Activated CD4-positive, CD25-positive, alpha-beta regulatory T cell treated with anti-CD3 and anti-CD28 coated beads, Interleukin-2, amount 50 U/mL, for 24 hours (primary cell): ENCODE data around the gene AVPR2.
A peak's percentile ranks its signal among the peaks of the same experiment; 100 is the strongest.

Experiments
- ATAC-seq, 2 donors: fragments of 150-1000 bp; cut with Tn5 transposase; one replicate each; pipeline ENCODE4 v1.10.0; 2021; ENCODE audit warnings: mild to moderate bottlenecking in 1 of 2, moderate library complexity in 1 of 2

AVPR2 gene

GRCh38 chrX:153903991-153904957 lies at the start of gene AVPR2:
AVPR2 (plus strand) TSS chrX:153904673; CDS start chrX:153905146, 473 bp downstream.
- ATAC-seq: peak; percentile 7 to 15

DNA sequence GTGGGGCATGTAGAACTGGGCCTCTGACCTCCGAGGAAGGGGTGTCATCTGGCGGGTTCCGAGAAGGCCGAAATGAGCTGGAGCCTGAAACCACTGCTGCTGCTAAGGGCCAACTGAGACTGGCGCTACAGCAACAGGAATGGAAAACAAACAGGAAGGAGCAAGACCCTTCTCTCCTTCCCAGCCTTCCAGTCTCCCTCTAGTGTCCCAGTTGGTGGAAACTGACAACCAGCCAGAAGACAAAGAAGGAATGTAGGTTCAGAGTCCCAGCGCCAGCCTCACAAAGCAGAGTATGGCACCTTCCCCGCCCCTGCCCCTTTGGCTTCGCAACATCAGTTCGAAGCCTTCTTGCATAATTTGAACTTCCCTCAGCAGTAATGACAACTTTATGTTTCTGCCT lies 49.8 kb upstream of the AVPR2 start:
- ATAC-seq: no peak

DNA sequence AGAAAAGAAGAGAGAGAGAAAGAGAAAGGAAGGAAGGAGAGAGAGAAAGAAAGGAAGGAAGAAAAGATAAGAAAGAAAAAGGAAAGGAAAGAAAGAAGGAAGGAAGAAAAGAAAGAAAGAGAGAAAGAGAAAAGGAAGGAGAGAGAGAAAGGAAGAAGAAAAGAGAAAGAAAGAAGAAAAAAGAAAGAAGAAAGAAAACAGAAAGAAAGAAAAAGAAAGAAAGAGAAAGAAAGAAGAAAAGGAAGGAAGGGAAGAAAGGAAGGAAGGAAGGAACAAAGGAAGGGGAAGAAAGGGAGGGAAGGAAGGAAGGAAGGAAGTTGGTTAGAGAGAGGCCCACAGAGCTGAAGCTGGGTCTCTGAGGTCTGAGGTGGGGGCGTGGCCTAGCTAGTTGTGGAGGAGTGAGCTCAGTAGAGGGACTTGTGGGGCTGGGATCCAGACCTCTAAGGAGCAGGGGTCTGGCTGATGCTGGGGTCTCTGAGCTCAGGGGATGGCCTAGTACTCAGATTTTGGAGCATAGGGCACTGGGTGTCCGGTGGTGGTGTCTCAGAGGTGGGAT lies 47.0 kb upstream of the AVPR2 start:
- no peak for ATAC-seq

GRCh38 chrX:153861151-153861550 lies 43.3 kb upstream of the AVPR2 start:
- ATAC-seq: no peak

- ATAC-seq: no peak
Measured at GRCh38 chrX:153861733-153862310, 42.7 kb upstream of the AVPR2 start.

DNA sequence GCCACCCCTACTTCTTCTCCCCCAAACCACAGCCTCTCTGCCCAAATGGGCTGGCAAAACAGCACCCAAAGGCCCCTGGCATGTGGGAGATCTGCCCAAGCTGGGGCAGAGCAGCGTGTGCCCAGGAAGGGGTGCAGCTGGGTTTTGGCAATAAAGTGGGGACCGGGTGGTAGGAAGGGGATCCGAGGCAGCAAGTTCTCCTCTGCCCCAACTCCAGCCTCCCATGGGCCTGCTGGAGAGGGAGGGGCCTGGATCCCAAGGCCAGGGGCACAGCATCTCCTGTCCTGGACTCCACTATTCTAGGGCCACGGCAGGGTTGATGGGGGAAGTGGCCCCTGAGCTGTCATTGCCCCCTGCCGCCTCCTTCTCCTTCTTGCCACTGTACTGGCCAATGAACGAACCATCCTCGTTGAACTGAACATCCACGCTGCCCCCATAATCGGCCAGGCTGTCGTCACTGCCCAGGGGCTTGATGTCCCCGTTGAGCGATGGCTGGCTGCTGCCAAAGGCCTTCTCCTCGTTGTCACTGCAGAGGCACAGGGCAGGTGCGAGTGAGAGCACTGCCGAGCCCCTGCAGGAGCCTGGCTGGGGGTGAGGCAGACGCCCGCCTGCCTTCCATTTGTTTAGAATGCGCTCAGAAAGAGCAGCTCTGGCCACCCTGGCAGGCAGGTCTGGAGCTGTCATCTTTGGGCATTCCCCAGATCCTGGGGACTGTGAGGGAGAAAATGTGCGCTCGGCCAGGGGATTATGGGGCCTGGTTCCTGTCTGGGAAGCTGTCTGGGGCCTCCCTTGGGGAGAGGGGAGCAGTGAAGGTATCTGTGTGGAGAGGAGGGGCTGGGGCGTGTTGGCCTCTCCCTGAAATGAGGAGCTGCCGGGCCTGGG lies 41.9 kb upstream of the AVPR2 start:
- no peak for ATAC-seq

DNA sequence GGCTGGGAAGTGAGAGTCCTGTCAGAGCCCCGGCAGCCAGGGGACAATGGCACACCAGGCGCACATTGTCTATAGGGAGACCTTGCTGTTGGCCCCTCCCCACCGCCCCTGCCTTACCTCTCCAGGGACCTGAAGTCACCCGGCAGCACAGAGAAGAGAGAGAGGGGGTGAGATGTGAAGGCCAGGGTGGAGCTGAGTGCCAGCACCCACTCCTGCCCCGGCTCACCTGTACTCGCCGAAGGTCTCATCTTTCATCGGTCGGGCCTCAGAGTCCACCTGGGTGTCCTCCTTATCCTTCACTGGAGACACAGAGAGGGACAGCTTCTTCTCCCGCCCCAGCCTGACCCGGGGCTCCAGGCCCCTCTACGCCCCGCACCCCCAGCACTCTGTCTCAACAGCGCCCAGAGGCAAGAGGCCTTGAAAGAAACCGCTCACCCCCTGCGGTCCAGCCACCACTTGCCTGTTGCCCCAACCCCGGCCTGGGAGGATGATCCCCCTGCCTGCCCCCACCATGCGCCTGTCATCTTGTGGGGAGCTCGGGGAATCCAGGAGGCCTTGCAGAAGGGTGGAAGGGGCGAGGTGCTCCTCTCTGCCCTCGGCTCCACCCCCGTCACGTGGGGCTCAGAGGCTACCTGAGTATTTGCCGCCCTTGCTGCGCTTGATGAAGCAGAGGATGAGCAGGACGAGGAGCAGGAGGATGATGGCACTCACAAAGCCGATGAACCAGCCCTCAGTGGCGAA lies 41.1 kb upstream of the AVPR2 start:
- no peak for ATAC-seq

DNA sequence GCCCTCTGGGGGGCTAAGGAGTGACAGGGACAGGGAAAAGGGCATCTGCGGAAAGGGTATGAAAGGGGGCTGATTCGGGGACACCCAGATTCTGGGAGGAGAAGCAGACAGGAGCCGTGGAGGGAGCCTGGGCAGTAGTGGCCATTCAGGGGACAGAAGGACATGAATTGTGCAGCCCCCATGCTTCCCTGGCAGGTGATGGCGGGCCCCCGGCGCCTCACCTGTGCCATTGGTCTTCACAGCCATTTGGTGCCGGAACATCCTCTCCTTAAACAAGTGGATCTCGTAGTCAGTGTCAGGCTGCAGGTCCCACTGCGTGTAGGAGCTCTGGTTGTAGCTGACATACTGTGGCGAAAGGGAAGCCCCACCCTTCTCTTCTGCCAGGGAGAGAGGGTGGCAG lies 40.4 kb upstream of the AVPR2 start:
- ATAC-seq: no peak

- ATAC-seq: no peak
Measured at GRCh38 chrX:153864561-153865320, 39.7 kb upstream of the AVPR2 start.

DNA sequence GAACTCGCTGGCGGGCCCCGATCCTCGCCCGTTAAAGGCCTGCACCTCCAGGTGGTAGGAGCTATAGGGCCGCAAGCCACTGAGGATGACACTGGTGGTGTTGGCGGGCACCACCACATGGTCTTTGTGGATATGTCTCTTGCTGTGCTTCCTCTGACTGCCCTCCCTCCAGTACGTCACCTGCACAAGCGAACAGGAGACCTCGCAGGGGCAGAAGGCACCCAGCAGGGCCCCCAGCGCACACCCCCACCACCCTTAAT lies 39.2 kb upstream of the AVPR2 start:
- no peak for ATAC-seq

DNA sequence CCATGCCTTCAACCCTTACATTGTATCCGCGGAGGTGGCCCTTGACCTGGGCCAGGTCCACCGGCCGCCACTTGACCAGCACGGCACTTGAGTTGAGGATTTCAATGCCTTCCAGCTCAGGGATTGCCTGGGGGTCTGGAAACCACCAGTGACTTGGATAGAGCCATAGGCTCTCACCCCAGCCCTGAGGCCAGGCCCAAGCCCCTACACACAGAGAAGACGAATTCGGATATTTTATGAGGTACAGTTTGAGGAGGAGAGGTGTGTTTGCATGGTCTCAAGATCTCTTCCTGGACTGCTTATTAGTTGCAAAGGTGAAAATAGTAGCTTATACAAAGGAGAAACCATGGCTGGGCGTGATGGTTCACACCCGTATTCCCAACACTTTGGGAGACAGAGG lies 38.8 kb upstream of the AVPR2 start:
- ATAC-seq: no peak

GRCh38 chrX:153866302-153867019 lies 38.0 kb upstream of the AVPR2 start:
- no peak for ATAC-seq

DNA sequence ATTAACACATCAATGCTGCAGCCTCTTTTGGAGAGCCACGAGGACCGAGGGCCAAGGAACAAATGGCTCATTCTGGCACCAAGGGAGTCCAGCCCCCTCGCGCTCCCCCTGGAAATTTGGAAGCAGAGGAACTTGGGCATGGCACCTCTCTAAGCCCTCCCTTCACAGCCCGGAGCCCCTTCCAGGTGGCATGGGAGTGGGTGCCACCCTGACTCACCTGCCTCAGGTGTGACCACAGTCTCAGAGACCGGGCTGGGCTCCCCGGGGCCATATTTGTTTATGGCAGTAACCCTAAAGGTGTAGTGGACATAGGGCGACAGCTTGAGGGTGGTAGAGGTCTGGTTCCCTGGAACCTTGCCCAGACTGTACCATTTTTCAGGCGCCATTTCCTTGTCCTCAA lies 37.3 kb upstream of the AVPR2 start:
- ATAC-seq: no peak

DNA sequence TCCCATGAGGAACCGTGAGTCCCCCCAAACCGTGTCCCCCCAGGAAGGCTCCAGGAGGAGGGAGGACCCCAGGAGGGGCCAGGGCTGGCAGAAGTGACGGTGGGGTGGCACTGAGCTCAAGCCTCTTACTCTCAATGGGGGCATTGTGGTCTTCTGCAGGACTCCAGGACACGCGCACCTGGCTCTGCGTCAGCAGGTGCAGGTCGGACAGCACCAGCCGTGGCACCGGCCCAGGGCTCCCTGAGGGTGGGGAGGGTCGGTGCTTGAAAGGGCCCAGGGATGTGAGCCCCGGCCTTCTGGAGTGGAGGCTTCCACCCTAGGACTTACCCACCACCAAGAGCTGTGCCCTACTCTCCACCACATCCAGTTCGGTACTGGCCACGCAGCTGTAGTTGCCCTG lies 36.8 kb upstream of the AVPR2 start:
- no peak for ATAC-seq

- no peak for ATAC-seq
Measured at GRCh38 chrX:153868576-153869472, 35.6 kb upstream of the AVPR2 start.

DNA sequence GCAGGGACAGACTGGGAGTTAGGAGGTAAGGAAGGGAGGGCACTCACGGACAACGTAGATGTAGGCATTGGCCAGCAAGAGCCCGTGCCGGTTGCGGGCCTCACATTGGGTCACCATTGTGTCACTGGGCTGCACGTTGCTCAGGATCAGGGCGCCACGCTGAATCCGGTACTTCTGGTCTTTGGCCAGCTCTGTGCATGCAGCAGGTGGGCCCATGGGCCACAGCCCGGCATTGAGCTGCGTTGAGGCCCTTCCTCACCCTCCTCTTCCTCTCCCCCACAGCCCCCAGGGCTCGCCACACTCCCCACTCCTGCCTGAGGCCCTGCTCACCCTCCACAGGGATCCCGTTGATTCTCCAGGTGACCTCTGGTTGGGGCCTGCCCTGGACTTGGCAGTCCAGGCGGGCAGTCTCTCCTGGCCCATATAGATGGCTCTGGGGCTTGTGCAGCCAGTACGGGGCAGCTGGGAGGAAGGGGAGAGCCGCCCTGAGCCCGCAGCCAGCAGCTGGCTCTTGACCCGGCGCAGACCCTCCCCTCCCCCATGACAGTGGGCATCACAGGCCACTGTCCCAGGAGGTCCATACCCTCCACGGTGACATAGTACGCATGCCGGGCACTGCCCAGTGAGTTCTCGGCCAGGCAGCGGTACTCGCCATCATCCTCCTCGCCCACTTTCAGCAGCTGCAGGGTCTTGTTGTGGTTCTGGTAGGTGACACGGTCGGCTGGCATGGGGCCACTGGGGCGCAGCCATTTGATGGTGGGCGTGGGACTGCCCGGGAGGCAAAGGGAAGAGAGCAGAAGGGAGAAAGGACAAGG lies 34.8 kb upstream of the AVPR2 start:
- no peak for ATAC-seq

GRCh38 chrX:153870288-153870690 lies 34.2 kb upstream of the AVPR2 start:
- ATAC-seq: no peak

- ATAC-seq: no peak
Measured at GRCh38 chrX:153870791-153871360, 33.6 kb upstream of the AVPR2 start.

- no peak for ATAC-seq
Measured at GRCh38 chrX:153871451-153871850, 33.0 kb upstream of the AVPR2 start.
